Stimulated activated naive CD8-positive, alpha-beta T cell treated with anti-CD3 and anti-CD28 coated beads, Interleukin-15, amount 100 ng/mL, for 72 hours (primary cell): Measurements from ENCODE around the gene MTA2.
"Not testable (repeated sequence)": the region's sequence is repeated elsewhere in the genome, so short reads cannot be mapped to it uniquely, and the experiment has no call there.

Experiments
- ATAC-seq: fragments of 150-1000 bp; cut with Tn5 transposase; 2 replicates; pipeline ENCODE4 v1.10.0; 2021; ENCODE audit warnings: mild to moderate bottlenecking, moderate library complexity
- DNase-seq, 2 donors: peaks; one replicate each; pipeline ENCODE4 v3.0.0; 2021 to 2022
- H3K27ac Mint-ChIP-seq, 2 donors: one replicate each; pipeline ENCODE4 v1.8.0; 2022; ENCODE audit warnings: mild to moderate bottlenecking in 2 of 2, mixed read lengths in 2 of 2, moderate library complexity in 2 of 2
- H3K27me3 Mint-ChIP-seq: one replicate; pipeline ENCODE4 v1.8.0; 2022; ENCODE audit warnings: mixed read lengths
- H3K4me1 Mint-ChIP-seq: one replicate; pipeline ENCODE4 v1.8.0; 2022; ENCODE audit warnings: mild to moderate bottlenecking, mixed read lengths
- H3K4me3 Mint-ChIP-seq, 2 donors: one replicate each; pipeline ENCODE4 v1.8.0; 2022; ENCODE audit warnings: mild to moderate bottlenecking in 2 of 2, mixed read lengths in 2 of 2, moderate library complexity in 1 of 2
- H3K9me3 Mint-ChIP-seq, 2 donors: one replicate each; pipeline ENCODE4 v1.8.0; 2022; ENCODE audit warnings: mixed read lengths in 2 of 2

The MTA2 gene

DNA sequence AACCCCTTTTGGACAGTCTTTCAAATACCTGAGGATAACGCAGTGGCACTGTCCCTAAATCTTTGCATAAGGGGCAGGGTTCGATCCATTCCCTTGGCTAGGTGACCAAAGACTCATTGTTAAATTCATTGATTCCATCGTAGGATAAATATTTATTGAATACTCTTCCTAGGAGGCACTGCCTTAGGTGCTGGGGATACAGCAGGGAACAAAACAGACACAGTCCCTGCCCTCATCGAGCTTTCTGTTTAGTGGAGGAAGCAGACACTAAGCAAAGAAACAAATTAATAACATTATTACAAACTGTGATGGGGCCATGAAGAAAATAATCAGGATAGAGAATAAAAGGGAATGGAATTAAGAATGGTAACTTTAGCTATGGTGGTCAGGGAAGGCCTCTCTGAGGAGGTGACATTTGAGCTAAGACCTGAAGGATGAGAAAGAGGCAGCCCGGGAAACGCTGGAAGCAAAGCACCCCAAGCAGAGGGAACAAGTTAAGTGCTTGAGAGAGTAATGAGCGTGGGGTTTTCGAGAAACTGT, 19.4 kb upstream of the MTA2 start:
- no peak for ATAC-seq
- peak overlapping the region; percentile 97 to 99 for H3K4me3 Mint-ChIP-seq
- DNase-seq: no peak

DNA sequence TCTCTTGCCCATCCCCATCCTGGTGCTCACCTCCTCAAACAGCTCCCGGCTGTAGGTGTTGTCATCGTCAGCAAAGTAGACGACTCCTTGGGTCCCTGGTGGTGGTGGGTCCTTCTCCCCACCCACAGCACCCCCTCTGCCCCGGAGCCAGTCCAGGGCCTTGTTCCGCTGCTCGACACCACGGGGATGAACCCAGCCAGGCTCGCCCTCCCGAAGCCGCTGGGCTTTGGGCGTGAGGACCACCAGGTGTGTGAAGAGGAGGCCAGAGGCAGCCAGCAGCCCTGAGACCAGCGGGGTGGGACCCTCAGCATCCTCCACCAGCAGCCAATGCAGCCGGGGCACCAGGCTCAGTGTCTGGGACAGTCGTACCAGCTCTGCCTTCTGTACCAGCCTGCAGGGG, 15.3 kb upstream of the MTA2 start:
- DNase-seq, ATAC-seq, H3K9me3 Mint-ChIP-seq, H3K27me3 Mint-ChIP-seq, H3K4me3 Mint-ChIP-seq, H3K27ac Mint-ChIP-seq: not testable (repeated sequence)
- H3K4me1 Mint-ChIP-seq: peaks cover 65% of the 10 kb centered on the region

More for the DNA sequence above, 19.4 kb upstream of the MTA2 start:
- H3K4me1 Mint-ChIP-seq: peaks cover 59% of the 10 kb centered on the region
- peak overlapping the region; percentile 98 for H3K27ac Mint-ChIP-seq
- H3K27me3 Mint-ChIP-seq: no peaks in the 10 kb centered on the region
- no peaks in the 10 kb centered on the region for H3K9me3 Mint-ChIP-seq

DNA sequence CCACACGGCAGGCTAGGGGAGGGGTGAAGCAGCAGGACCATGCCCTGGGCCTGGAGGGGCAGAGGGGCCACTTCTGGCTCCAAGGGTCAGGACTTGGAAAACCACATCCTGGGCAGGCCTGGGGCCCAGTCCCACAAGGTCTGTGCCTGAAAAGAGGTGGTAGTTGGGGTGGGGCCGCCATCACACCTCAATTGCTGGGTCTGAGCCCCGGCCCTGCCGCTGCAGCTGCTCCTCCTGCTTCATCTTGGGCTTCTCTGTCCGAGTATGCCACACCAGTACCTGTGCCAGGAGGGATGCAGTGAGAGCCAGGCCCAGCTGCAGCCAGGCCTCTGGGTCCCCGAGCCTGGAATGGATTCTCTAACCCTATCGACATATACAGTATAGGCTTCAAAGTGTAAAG, 13.9 kb upstream of the MTA2 start:
- no peaks in the 10 kb centered on the region for H3K9me3 Mint-ChIP-seq
- no peak for DNase-seq
- H3K4me1 Mint-ChIP-seq: peaks cover 65% of the 10 kb centered on the region
- H3K27ac Mint-ChIP-seq: peak overlapping the region in 1 of 2 donors; percentile 76
- H3K4me3 Mint-ChIP-seq: no peak overlapping the region
- no peak for ATAC-seq
- H3K27me3 Mint-ChIP-seq: no peaks in the 10 kb centered on the region

DNA sequence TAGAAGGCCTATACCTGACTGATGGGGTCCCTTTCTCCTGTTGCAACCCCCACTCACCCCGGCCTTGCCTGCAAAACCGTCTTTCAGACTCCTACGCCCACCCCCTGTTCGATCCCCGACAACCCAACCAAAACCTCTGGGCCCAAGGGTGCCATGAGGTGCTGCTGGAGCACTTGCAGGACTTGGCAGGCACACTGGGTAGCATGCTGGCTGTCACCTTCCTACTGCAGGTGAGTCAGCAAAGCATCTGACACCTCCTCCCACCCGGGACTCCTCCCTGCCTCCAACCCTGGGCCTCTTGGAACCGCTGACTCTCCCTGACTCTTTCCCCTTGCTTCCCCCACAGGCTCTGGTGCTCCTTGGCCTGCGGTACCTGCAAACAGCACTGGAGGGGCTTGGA, 12.6 kb upstream of the MTA2 start:
- ATAC-seq: no peak
- H3K4me3 Mint-ChIP-seq: peak overlapping the region; percentile 23 to 32
- H3K27ac Mint-ChIP-seq: peak overlapping the region; percentile 49 to 82
- H3K9me3 Mint-ChIP-seq: no peaks in the 10 kb centered on the region
- peak in 1 of 2 donors; percentile 27 for DNase-seq
- peaks cover 70% of the 10 kb centered on the region for H3K4me1 Mint-ChIP-seq
- H3K27me3 Mint-ChIP-seq: no peaks in the 10 kb centered on the region

DNA sequence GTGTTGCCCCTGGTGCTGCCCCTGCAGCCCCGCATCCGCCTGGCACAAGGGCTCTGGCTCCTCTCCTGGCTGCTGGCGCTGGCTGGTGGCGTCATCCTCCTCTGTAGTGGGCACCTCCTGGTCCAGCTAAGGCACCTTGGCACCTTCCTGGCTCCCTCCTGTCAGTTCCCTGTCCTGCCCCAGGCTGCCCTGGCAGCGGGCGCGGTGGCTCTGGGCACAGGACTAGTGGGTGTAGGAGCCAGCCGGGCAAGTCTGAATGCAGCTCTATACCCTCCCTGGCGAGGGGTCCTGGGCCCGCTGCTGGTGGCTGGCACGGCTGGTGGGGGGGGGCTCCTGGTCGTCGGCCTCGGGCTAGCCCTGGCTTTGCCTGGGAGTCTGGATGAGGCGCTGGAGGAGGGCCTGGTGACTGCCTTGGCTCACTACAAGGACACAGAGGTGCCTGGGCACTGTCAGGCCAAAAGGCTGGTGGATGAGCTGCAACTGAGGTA, 11.7 kb upstream of the MTA2 start:
- Mint-ChIP-seq H3K9me3 (no peaks in the 10 kb centered on the region), H3K27me3 (no peaks in the 10 kb centered on the region), H3K4me3 (peak overlapping the region in 1 of 2 donors; percentile 45), H3K27ac (peak overlapping the region in 1 of 2 donors; percentile 82), H3K4me1 (peaks cover 74% of the 10 kb centered on the region)
- DNase-seq: peak in 1 of 2 donors; percentile 32
- ATAC-seq: no peak

DNA sequence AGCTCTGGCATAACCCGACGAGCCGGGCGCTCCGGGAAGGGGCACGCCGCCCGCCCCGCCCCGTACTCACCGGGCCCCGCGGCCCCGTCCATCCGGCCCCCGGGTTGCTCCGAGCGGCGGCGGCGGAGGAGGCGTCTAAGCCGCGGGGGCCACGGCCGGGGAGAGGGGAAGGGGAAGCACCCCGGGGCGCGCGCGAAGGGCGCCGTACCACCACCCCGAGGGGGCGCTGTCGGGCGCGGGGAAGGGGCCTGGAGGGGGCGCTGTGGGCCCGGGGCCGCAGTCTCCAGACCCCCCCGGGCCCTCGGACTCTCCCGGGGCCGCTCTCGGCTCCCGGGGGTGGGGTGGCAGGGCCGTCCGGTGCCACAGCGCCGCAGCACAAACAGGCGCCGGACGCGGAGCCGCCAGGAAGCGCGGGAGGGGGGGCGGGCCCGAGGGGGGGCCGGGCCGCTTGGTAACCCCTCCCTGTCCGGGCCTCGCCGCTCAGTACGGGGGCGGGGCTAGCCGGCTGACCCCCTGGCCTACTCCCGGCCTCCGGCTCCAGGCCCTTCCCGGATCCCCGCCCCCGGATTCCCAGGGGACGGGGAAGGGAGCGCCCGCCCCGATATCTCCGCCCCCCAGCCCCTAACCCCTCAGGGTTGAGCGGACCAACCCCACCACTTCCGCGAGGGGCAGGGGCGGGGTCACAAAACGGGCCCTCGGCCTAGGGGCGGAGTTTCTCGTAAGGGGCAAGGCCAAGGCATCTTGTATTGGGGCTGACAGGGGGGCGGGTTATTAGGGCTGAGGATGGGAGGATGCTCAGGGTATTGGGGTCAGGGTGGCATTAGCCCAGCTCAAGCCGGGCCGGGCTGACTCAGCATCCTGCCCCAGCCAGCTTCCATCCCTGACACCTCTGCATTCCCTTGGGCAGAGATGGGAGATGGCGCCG, 11.0 kb upstream of the MTA2 start, which contains the start of the genes EML3 and ROM1:
Gene EML3 (minus strand): TSS at position 410 of the 925 bp plus-strand sequence. CDS start 318 bp downstream, at position 92.
Gene ROM1 (plus strand): TSS at position 892 of the 925 bp plus-strand sequence. CDS start 25 bp downstream, at position 917.
- Mint-ChIP-seq H3K4me3 (peak within 1 kb of the TSS; percentile 95 to 97), H3K9me3 (no peaks in the 10 kb centered on the region), H3K27ac (peak within 1 kb of the TSS; percentile 97 to 99), H3K4me1 (peaks cover 81% of the 10 kb centered on the region), H3K27me3 (no peaks in the 10 kb centered on the region)
- DNase-seq (peak; percentile 91), ATAC-seq (peak; percentile 81)

DNA sequence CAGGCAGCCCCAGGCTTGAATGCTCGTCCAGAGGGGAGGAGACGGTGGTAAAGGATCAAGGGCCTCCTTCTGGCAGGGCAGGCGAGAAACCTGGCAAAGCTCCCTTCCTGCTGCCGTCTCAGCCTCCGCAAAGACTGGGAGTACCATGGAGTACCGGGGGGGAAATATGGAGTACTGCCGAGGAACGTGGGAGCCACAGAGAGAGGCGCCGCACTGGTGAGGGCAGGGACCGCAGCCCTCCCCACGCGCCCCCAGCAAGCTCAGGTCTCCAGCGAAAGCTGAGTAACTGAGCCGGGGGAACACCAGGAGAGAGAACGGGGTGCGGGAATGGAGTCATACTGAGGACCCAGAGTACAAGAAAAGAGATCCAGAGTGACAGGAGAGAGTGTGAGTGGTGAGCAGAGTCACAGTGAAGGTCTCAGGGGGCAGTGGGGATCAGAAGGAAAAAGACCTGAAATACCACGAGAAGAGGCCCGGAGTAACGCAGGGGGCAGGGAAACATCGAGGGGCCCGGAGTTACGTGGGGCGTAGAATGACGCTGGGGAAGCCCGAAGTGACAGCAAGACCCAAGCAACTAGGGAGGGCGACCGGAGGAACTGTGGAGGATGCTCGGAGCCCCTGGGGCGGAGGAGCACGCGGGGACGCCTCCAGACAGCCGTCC, 10.2 kb upstream of the MTA2 start:
- H3K4me1 Mint-ChIP-seq: peaks cover 77% of the 10 kb centered on the region
- peak overlapping the region; percentile 95 to 97 for H3K4me3 Mint-ChIP-seq
- ATAC-seq: peak; percentile 61
- DNase-seq: peak in 1 of 2 donors; percentile 72
- no peaks in the 10 kb centered on the region for H3K27me3 Mint-ChIP-seq
- peak overlapping the region; percentile 97 to 99 for H3K27ac Mint-ChIP-seq
- H3K9me3 Mint-ChIP-seq: no peaks in the 10 kb centered on the region

DNA sequence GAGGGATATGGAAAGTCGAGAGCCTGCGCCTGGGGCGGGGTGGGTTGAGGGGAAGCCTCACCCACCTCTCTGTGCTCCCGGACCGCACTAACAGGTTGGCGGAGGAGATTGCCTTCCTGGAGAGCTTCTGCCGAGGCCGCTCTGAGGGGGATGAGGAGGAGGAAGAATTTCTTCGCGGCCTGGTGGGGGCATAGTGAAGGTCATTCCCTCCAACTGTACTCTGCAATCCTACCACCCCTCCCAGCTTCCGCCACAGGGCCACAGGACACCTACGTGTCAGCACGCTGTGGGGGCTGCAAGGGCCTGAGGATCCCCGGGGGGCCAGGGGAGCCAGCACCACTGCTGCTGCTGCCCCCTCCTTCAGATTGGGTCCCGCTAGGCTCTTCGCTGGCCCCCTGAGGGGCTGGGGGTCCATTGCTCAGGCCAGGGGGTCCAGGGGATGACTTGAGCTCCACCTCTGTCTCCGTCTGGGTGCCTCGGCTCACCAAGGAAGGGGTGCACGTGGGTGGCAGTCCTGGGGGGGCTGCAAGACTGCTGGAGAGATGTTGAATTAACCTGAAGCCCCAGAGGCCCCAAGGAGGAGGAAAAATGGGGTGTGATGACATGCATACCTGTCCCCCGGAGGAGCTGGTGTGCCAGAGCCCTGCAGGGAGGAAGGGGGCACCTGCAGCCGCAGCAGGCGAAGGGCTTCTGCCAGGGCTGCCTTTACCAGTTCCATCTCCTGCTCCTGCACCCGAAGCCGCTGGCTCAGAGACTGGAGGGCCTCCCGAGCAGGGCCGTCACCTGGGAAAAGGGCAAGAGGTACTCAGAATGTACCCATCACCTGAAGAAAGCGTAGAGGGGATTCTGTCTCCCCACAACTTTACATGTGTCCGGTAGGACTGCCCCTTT, 9.4 kb upstream of the MTA2 start:
- Mint-ChIP-seq H3K9me3 (no peaks in the 10 kb centered on the region), H3K4me3 (peak overlapping the region; percentile 95 to 97), H3K27me3 (no peaks in the 10 kb centered on the region), H3K27ac (peak overlapping the region; percentile 97 to 99), H3K4me1 (peaks cover 73% of the 10 kb centered on the region)
- no peak for ATAC-seq
- no peak for DNase-seq

DNA sequence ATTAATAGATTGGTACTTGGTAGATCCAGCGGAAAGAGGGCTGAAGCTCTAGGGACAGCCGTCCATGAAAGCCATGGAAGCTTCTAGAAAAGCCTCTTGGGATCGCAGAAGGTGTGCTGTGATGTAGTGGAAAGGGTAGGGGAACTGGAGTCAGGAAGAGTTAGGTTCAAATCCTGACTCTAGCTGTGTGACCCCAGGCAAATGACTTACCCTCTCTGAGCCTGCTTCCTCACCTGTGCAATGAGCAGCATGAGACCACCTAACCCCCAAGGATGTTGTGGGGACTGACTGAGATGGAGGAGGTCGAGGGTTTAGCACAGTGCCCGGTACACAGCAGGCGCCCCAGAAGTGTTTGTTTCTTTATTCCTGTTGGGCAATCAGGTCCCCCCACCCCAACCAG, 8.7 kb upstream of the MTA2 start:
- H3K27ac Mint-ChIP-seq: peak overlapping the region; percentile 93 to 94
- DNase-seq: no peak
- H3K27me3 Mint-ChIP-seq: no peaks in the 10 kb centered on the region
- peaks cover 77% of the 10 kb centered on the region for H3K4me1 Mint-ChIP-seq
- peak overlapping the region; percentile 95 to 97 for H3K4me3 Mint-ChIP-seq
- no peaks in the 10 kb centered on the region for H3K9me3 Mint-ChIP-seq
- ATAC-seq: no peak

DNA sequence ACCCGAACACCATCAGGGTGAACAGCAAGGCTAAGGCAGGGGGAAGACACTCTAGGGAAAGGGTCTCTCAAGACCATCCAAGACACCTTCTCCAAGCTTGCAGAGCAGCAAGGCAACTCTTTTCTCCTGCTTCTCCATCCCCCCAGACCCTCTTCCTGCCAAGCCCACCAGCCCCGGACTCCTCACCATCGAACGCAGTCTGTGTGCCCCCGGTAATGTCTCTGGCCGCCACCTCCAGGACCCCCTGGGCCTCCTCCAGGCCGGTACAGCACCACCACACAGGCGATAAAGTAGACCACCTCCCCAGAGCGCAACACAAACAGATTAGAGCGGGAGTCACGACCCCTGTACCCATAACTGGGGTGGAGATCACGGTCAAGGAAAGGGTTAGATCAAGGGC, 7.1 kb upstream of the MTA2 start:
- peak overlapping the region; percentile 7 to 20 for H3K27ac Mint-ChIP-seq
- no peaks in the 10 kb centered on the region for H3K27me3 Mint-ChIP-seq
- ATAC-seq: no peak
- DNase-seq: no peak
- H3K4me3 Mint-ChIP-seq: peak overlapping the region in 1 of 2 donors; percentile 0
- H3K9me3 Mint-ChIP-seq: no peaks in the 10 kb centered on the region
- H3K4me1 Mint-ChIP-seq: peaks cover 74% of the 10 kb centered on the region

DNA sequence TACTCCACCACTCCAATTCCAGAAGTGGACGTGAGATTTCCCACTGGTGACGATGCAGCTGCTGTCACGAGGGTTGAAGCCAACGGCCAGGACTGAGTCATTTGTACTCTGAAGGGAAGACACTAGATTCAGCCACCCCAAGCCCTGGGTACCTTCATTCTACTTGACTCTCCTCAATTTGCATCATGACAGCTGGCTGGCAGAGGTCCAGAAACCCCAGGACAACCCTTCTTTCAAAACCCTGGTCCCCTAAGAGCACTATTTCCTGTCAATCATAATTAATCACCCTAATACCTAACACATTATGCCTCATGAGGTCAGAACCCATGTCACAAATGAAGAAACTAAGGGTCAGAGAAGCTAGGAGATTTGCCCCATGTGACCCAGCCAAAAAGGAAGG, 6.0 kb upstream of the MTA2 start:
- H3K4me3 Mint-ChIP-seq: no peak overlapping the region

DNA sequence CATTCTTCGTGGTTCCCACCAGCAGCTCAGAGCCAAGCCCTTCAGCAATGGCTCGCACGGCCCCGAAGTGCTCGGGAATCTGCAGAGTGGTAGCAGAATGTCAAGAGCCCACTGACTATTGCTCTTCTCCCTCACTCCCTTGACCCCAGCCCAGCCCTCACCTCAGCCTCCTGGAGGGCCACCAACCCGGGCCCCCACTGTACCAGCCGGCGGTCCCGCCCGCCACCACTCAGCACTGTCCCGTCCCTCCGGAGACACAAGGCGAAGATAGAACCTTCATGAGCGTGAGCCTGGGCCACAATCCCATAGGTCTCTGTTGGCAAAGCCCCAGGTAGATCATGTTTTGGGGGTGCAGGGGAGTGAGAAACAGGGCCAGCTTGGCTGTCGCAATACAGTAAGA, 4.2 kb upstream of the MTA2 start:
- no peaks in the 10 kb centered on the region for H3K27me3 Mint-ChIP-seq
- H3K9me3 Mint-ChIP-seq: no peaks in the 10 kb centered on the region
- no peak overlapping the region for H3K4me3 Mint-ChIP-seq
- H3K27ac Mint-ChIP-seq: no peak overlapping the region
- DNase-seq (no peak), ATAC-seq (no peak)
- H3K4me1 Mint-ChIP-seq: peaks cover 78% of the 10 kb centered on the region

More for the DNA sequence above, 6.0 kb upstream of the MTA2 start:
- H3K9me3 Mint-ChIP-seq: no peaks in the 10 kb centered on the region
- ATAC-seq: no peak
- H3K4me1 Mint-ChIP-seq: peaks cover 76% of the 10 kb centered on the region
- H3K27me3 Mint-ChIP-seq: no peaks in the 10 kb centered on the region
- DNase-seq: no peak
- H3K27ac Mint-ChIP-seq: peak overlapping the region in 1 of 2 donors; percentile 27

DNA sequence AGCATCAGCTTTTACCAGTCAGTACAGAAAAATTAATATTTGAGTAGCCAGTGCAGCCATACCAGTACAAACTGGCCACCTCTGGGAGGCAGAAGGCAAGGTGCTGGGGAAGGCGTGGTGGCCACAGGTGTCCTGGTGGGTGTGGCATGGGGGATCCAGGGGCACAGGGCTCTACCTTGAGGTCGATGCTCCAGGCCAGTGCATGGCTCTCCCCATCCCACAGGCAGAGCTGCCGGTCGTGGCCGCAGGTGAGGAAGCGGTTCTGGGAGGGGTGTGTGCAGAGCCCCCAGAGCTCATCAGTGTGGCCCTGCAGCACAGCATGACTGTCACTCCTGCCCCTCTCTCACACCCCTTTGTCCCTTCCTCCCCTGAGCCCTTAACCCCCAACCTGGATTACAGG, 3.8 kb upstream of the MTA2 start:
- no peaks in the 10 kb centered on the region for H3K9me3 Mint-ChIP-seq
- peaks cover 73% of the 10 kb centered on the region for H3K4me1 Mint-ChIP-seq
- H3K27me3 Mint-ChIP-seq: no peaks in the 10 kb centered on the region
- H3K27ac Mint-ChIP-seq: no peak overlapping the region
- H3K4me3 Mint-ChIP-seq: no peak overlapping the region
- DNase-seq: no peak
- ATAC-seq: no peak

DNA sequence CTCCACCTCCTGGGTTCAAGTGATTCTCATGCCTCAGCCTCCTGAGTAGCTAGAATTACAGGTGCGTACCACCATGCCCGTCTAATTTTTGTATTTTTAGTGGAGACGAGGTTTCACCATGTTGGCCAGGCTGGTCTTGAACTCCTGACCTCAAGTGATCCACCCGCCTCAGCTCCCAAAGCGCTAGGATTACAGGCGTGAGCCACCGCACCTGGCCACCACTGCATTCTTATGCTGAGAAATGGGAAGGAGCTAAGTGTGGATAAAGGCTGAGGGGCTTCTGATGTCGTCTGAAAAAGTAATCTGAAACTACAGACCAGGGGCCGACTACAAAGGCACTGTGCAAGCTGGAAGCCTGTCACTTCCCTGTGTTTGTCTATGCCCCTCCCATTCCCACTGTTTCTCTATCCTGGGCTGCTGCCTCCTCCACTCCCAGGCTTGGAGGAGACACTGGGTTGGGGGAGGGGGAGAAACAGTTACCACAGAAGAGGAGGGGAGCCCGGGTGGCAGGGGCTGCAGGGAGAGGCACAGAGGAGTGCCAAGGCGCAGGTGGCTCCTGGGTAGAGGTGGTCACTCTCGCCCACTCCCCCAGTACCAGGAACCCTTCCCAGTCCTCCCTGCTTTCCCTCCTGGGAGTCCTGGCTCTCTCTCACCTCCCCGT, 2.9 kb upstream of the MTA2 start:
- Mint-ChIP-seq H3K4me3 (no peak overlapping the region), H3K27ac (peak overlapping the region in 1 of 2 donors; percentile 42), H3K4me1 (peaks cover 70% of the 10 kb centered on the region), H3K9me3 (no peaks in the 10 kb centered on the region), H3K27me3 (no peaks in the 10 kb centered on the region)
- ATAC-seq (no peak), DNase-seq (no peak)
